NCI-H146 (cell line): ENCODE results near the gene NR3C1.

ENCODE experiments used
- DNase-seq: peaks from one replicate; lab custom pipeline; 2025; lab: John Stamatoyannopoulos, UW

NR3C1 gene

GRCh38 chr5:143259254-143259605, 144.3 kb downstream of the NR3C1 start:
- DNase-seq, result no peak

- DNase-seq, result no peak
Measured at GRCh38 chr5:143258559-143259253, 144.8 kb downstream of the NR3C1 start.

- DNase-seq, result no peak
Measured at GRCh38 chr5:143254819-143255218, 148.7 kb downstream of the NR3C1 start.

GRCh38 chr5:143251946-143252345, 151.5 kb downstream of the NR3C1 start:
- DNase-seq, result no peak

GRCh38 chr5:143251190-143251589, 152.3 kb downstream of the NR3C1 start:
- no peak for DNase-seq

- no peak for DNase-seq
Measured at GRCh38 chr5:143249851-143250250, 153.6 kb downstream of the NR3C1 start.

- no peak for DNase-seq
Measured at GRCh38 chr5:143248822-143249579, 154.5 kb downstream of the NR3C1 start.

- DNase-seq, result no peak
Measured at GRCh38 chr5:143248391-143248790, 155.1 kb downstream of the NR3C1 start.

- DNase-seq, result no peak
Measured at GRCh38 chr5:143247134-143247815, 156.2 kb downstream of the NR3C1 start.

GRCh38 chr5:143245929-143246561, 157.4 kb downstream of the NR3C1 start:
- DNase-seq, result peak; percentile 96

- DNase-seq, result no peak
Measured at GRCh38 chr5:143244990-143245389, 158.5 kb downstream of the NR3C1 start.

GRCh38 chr5:143244000-143244736, 159.3 kb downstream of the NR3C1 start:
- no peak for DNase-seq

- DNase-seq, result no peak
Measured at GRCh38 chr5:143243103-143243502, 160.4 kb downstream of the NR3C1 start.

GRCh38 chr5:143241892-143242291, 161.6 kb downstream of the NR3C1 start:
- no peak for DNase-seq

- DNase-seq, result no peak
Measured at GRCh38 chr5:143239882-143240518, 163.5 kb downstream of the NR3C1 start.

GRCh38 chr5:143238620-143239019, 164.9 kb downstream of the NR3C1 start:
- DNase-seq, result no peak

- no peak for DNase-seq
Measured at GRCh38 chr5:143237664-143238063, 165.8 kb downstream of the NR3C1 start.

- DNase-seq, result no peak
Measured at GRCh38 chr5:143236682-143237081, 166.8 kb downstream of the NR3C1 start.

- no peak for DNase-seq
Measured at GRCh38 chr5:143235423-143235822, 168.1 kb downstream of the NR3C1 start.

- DNase-seq, result no peak
Measured at GRCh38 chr5:143234162-143234842, 169.2 kb downstream of the NR3C1 start.

GRCh38 chr5:143233031-143233430, 170.5 kb downstream of the NR3C1 start:
- no peak for DNase-seq
